Kasumi-1 (cell line): ENCODE measurements around the gene NLRP12.
A peak's percentile ranks its signal among the peaks of the same experiment; 100 is the strongest.
"Not testable (repeated sequence)": the region's sequence is repeated elsewhere in the genome, so short reads cannot be mapped to it uniquely, and the experiment has no call there.

ENCODE experiments used
- DNase-seq, 2 experiments: peaks; one replicate each; lab custom pipeline; 2025; lab: John Stamatoyannopoulos, UW

NLRP12 gene

DNA sequence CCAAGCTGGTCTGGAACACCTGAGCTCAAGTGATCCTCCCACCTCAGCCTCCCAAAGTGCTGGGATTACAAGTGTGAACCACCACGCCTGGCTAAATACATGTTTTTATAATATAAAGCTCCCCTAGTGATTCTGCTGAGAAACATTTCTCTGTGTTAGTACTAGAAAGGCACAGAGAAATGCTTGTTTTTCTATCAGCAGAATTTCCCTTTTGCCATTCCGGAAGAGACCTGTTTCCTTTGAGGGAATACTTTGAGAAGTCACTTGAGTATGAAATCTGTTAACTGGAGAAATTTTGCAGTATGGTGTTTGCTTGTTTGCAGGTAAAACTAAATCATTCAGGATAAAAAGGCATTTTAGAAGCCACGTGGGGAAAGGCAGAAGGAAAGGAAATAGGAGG is 4.4 kb upstream of the NLRP12 start:
- DNase-seq = no peak

GRCh38 chr19:53826876-53827275 is 2.8 kb upstream of the NLRP12 start:
- DNase-seq = no peak

GRCh38 chr19:53823380-53824120 is 564 bp downstream of the NLRP12 start:
- no peak for DNase-seq

DNA sequence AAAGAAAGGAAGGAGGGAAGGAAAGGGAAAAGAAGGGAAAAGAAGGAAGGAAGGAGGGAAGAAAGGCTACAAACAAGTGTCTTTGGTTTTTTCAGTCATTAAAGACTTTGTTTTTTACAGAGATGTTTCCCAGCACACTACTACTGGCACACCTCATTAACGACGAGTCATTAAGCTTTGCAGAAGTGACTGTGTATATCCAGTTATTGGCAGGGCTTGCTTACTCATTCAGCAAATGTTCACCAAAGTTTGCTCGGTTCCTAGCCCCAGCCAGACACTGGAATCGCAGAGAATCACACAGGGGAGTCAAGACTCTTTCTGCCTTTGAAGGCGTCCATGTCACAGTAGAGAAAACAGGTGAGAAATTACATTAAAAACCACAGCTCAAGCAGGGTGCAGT is 4.3 kb downstream of the NLRP12 start:
- no peak for DNase-seq

GRCh38 chr19:53818756-53819155 is 5.4 kb downstream of the NLRP12 start:
- DNase-seq = no peak

DNA sequence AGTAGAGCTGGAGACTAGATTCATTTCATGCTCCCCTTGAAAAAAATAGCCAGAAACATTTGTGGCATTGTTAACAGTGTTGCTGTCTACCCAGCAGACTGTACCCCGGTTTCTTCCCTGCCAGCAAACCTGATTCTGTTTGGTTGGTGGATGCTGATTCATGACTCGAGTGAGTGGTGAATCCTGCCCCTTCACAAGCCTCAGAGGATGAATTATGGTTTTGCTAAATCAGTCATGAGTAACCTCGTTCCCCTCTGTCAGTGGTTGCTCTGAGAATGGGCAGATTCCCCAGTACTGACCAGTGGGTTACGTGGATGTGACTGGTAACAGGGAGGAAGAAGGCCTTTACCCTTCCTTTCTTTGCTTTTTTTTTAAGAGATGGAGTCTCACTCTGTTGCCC is 10.1 kb downstream of the NLRP12 start:
- no peak for DNase-seq

GRCh38 chr19:53812335-53812734 is 11.8 kb downstream of the NLRP12 start:
- peak; percentile 41 to 58 for DNase-seq

DNA sequence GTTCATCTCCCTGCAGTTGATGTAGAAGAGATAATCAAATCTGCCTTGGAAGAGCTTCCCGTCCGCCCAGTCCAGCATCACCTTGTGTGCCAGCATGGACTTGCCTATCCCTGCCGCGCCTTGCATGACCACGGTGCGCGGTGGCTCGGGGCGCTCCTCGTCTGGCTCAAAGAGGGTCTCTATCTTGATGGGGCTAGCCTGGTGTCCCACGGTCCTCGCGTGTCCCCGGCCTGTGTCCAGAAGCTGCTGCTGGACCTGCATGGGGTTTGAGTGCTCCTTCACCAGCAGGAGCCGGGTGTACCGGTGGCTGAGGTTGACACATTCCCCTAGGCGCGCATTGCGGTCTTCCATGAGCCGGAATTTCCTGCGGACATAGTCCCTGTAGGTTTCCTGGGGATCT is 13.2 kb downstream of the NLRP12 start:
- no peak for DNase-seq

- no peak for DNase-seq
Measured at GRCh38 chr19:53810187-53810546, 13.9 kb downstream of the NLRP12 start.

- DNase-seq = no peak
Measured at GRCh38 chr19:53809518-53810186, 14.5 kb downstream of the NLRP12 start.

- peak; percentile 36 to 74 for DNase-seq
Measured at GRCh38 chr19:53808710-53809125, 15.4 kb downstream of the NLRP12 start.

DNA sequence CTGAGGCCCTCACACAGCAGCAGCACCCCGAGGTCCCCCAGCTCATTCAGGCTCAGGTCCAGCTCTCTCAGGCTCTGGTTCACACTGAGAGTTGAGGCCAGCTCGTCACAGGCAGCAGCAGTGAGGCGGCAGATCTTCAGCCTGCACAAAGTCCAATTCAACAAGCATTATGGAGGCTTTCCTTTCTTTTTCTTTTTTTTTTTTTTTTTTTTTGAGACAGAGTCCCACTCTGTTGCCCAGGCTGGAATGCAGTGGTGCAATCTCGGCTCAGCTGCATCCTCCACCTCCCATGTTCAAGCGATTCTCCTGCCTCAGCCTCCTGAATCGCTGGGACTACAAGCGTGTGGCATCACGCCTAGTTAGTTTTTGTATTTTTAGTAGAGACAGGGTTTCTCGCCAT is 22.9 kb downstream of the NLRP12 start:
- no peak for DNase-seq

GRCh38 chr19:53795019-53795418 is 29.1 kb downstream of the NLRP12 start:
- DNase-seq = no peak

DNA sequence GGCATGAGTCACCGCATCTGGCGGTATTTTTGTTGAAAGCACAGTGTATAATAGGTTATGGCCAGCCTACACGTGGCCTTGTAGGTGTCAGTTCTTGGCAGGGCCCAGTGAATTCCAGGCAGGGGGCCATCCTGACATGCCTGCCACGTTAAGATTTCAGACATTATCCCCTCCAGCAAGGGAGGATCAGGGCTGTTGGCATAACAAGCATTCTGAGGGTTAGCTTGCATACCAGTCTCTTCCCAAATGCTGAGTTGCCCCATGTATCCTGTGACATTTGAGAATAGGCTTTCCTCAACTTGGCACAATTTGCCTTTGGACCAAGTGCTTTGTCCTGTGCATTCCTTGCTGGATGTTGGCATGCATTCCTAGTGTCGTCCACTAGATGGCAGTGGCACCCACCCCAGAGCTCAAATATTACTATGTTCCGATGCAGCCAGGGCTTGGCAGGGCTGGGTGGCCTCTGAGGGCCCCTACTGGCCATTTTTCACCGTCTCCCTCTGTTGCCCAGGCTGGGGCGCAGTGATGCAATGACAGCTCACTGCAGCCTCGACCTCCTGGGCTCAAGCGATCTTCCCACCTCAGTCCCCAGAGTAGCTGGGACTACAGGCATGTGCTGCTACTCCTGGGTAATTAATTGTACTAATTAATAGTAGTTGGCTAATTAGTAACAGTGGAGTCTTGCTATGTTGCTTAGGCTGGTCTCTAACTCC is 31.2 kb downstream of the NLRP12 start:
- DNase-seq = peak; percentile 88 to 92

DNA sequence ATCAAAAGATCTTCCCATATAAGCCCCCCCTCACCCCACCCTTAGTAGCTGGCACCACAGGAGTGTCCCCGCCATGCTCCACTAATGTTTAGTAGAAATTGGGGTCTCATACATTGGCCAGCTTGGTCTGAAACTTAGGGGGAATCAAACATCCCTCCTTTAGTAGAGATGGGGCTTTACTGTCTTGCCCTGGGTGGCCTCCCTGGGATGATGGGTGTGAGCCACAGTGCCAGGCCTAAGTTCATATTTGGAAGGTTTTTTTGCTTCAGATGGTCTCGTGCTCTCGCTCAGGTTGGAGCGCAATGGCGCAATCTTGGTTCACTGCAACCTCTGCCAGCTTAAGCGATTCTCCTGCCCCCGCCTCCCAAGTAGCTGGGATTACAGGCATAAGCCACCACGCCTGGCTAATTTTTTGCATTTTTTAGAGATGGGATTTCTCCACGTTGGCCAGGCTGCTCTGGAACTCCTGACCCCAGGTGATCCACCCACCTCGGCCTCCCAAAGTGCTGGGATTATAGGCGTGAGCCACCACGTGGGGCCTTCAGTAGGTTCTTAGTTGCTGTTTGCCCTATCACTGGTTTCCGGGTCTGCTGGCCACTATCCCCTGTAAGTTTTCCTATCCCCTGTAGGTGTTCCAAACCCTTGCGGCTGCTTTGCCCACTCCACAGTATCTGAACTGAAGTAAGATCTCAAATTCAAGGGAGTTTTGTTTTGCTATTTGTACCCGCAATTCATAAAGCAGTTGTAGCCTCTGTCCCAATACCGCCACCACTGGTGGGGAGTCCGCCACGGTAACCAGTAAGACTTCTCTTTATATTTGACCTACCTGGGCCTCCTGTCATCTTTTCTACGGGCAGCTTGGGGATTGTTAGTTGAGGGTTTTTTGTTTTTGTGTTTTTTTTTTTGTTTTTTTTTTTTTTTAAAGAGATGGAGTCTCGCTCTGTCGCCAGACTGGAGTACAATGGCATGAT is 34.1 kb downstream of the NLRP12 start:
- no peak for DNase-seq

DNA sequence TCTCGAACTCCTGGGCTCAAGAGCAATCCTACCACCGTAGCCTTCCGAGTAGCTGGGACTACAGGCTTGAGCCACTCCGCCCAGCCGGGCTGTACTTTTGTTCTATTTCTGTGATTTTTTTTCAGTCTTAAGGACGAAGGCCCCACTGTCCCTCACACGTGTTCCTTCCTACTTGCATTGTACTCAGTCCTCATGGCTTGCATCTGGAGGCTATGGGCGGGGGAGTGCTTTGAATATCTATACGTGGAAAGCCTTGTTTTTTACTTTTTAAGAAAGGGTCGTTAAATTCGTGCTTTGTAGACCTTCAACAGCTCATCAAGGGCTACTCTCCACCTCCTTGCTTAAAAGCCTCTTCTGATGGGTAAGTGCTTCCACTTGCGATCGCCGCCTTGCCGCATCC is 36.8 kb downstream of the NLRP12 start:
- DNase-seq = no peak

- no peak for DNase-seq
Measured at GRCh38 chr19:53786744-53787143, 37.4 kb downstream of the NLRP12 start.

DNA sequence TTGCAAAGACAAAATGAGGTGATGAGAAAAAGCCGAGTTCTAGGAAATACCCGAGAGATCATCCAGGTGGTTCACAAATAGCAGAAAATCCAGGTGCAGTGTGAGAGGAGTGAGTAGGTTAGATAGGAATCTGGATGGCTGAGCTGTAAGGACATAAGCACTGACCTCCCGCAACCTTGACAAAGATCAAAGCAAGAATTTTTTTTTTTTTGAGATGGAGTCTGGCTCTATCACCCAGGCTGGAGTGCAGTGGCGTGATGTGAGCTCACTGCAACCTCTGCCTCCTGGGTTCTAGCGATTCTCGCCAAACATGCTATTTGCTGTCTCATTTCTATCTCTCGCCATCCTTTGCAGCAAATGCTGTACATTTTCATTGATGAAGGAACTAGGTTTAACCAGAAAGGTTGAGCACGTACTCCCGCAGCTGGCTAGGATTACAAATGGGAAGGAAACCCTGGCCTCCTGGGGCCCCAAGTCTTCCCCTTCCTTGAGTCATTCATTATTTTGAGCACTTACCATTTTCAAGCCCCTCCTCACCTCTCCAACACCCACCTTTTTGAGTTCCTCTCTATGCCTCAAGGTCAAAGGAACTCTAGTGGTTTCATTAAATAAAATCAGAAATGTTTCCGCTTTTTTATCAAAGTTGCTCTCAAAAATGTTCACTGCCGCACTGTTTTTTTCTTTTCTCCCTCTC is 38.8 kb downstream of the NLRP12 start:
- no peak for DNase-seq

- DNase-seq = no peak
Measured at GRCh38 chr19:53782698-53783097, 41.4 kb downstream of the NLRP12 start.

DNA sequence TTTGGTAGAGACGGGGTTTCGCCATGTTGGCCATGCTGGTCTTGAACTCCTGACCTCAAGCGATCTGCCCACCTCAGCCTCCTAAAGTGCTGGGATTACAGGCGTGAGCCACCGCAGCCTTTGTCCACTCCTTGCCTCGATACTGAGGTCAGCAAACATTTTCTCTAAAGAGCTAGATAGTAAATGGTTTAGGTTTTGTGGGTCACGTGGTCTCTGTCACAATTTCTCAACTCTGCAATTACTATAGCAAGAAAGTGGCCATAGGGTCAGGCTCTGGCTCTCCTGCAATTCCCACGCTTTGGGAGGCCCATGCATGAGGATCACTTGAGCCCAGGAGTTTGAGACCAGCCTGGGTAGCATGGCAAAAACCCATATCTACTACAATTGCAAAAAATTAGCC is 42.8 kb downstream of the NLRP12 start:
- not testable (repeated sequence) for DNase-seq

DNA sequence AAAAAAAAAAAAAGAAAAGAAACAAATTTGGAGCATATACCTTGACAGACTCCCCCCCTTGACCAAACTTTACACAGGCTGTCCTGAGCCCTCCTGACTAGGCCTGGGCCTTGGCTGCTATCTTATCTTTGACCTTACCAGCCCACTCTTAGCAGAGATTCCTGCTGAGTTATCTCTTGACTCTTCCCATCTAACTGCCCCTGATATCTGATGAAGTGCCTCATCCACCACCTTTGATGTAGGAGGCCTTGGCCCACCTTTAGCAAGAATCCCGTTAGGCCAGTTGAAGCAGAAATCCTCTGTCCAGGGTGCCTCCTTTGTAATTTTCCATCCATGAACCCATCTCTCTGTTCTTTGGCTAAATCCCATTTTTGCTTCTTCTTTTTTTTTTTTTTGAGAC is 43.6 kb downstream of the NLRP12 start:
- no peak for DNase-seq
